ENCODE data around the gene ERI3. TPM values are rescaled to one million over a fixed set of nuclear protein-coding genes. Genes with fewer than 3 reads are reported as not detected.

The ERI3 gene
- polyA plus RNA-seq, 1 donor from 2014 or later: 92.5 TPM

DNA sequence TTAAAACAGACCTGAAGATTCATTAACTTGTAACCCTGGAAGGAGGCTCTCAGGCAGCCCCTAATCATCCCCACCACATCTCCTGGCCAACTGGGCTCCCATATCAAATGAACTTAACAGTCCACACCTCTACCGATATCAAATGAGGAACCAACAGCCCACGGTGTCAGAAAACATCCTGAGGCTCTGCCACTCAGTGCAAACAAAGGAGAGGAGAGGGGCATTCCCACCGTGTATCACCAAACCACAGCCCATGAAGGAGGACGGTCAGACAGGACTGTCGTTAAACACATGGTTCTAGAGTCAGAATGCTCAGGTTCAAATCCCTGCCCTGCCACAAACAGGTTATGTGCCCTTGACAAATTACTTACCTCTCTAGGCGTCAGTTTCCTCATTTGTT is 52.5 kb downstream of the ERI3 start:
- no peaks in the 10 kb centered on the region for H3K9me3 ChIP-seq (ENCODE audit: low read length)

DNA sequence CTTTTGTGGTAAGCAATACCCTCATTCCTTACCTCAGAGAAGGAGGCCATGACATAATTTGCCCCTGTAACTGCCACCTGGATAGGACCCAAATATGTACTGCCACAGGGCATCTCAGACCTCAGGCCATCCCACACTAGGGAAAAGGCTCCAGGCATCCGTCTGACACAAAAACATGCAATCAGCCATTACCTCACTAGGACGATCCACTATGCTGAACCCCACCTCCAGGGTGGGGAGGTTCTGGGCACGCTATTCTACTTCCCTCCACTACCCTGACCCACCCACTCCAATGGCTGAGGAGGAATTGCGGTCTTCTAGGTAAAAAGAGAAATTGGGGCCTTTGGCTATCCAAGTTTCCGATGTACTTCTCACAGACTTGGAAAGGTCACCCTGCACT is 53.6 kb downstream of the ERI3 start:
- Histone ChIP-seq H3K9me3 (ENCODE audit: low read length) (no peaks in the 10 kb centered on the region), H3K36me3 (ENCODE audit: insufficient read depth, low read length) (peaks cover 3% of the 10 kb centered on the region), H2AFZ (ENCODE audit: low read depth, low read length) (no peak overlapping the region), H3K27ac (ENCODE audit: low read length) (no peak overlapping the region), H3K4me3 (ENCODE audit: low read length) (no peak overlapping the region), H4K20me1 (ENCODE audit: insufficient read depth) (no peaks in the 10 kb centered on the region), H3K9ac (ENCODE audit: low read length) (no peak overlapping the region), H3K9me2 (ENCODE audit: insufficient read depth, low read length) (no peaks in the 10 kb centered on the region), H3K79me2 (replicated peaks; ENCODE audit: insufficient read depth, low read length) (no peaks in the 10 kb centered on the region), H3K27me3 (ENCODE audit: insufficient read depth, low read depth, low read length) (no peaks in the 10 kb centered on the region), H3F3A (ENCODE audit: insufficient read depth, low read length, poor library complexity, severe bottlenecking) (no peaks in the 10 kb centered on the region), H3K4me2 (ENCODE audit: low read length) (no peak overlapping the region)
- TF ChIP-seq, protein P1, sequence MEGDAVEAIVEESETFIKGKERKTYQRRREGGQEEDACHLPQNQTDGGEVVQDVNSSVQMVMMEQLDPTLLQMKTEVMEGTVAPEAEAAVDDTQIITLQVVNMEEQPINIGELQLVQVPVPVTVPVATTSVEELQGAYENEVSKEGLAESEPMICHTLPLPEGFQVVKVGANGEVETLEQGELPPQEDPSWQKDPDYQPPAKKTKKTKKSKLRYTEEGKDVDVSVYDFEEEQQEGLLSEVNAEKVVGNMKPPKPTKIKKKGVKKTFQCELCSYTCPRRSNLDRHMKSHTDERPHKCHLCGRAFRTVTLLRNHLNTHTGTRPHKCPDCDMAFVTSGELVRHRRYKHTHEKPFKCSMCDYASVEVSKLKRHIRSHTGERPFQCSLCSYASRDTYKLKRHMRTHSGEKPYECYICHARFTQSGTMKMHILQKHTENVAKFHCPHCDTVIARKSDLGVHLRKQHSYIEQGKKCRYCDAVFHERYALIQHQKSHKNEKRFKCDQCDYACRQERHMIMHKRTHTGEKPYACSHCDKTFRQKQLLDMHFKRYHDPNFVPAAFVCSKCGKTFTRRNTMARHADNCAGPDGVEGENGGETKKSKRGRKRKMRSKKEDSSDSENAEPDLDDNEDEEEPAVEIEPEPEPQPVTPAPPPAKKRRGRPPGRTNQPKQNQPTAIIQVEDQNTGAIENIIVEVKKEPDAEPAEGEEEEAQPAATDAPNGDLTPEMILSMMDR (IDR thresholded peaks at IDR 0.05; ENCODE audit: poor library complexity, severe bottlenecking): no peak
- TF ChIP-seq EZH2 (IDR thresholded peaks at IDR 0.05; ENCODE audit: borderline replicate concordance, insufficient read depth, low read length, poor library complexity, severe bottlenecking) (no peak), MXI1 (conservative IDR thresholded peaks at IDR 0.05; ENCODE audit: poor library complexity, severe bottlenecking) (no peak), EP300 (conservative IDR thresholded peaks at IDR 0.05; ENCODE audit: poor library complexity, severe bottlenecking) (no peak), SMC3 (conservative IDR thresholded peaks at IDR 0.05; ENCODE audit: poor library complexity) (no peak)
- TF ChIP-seq, protein P2, sequence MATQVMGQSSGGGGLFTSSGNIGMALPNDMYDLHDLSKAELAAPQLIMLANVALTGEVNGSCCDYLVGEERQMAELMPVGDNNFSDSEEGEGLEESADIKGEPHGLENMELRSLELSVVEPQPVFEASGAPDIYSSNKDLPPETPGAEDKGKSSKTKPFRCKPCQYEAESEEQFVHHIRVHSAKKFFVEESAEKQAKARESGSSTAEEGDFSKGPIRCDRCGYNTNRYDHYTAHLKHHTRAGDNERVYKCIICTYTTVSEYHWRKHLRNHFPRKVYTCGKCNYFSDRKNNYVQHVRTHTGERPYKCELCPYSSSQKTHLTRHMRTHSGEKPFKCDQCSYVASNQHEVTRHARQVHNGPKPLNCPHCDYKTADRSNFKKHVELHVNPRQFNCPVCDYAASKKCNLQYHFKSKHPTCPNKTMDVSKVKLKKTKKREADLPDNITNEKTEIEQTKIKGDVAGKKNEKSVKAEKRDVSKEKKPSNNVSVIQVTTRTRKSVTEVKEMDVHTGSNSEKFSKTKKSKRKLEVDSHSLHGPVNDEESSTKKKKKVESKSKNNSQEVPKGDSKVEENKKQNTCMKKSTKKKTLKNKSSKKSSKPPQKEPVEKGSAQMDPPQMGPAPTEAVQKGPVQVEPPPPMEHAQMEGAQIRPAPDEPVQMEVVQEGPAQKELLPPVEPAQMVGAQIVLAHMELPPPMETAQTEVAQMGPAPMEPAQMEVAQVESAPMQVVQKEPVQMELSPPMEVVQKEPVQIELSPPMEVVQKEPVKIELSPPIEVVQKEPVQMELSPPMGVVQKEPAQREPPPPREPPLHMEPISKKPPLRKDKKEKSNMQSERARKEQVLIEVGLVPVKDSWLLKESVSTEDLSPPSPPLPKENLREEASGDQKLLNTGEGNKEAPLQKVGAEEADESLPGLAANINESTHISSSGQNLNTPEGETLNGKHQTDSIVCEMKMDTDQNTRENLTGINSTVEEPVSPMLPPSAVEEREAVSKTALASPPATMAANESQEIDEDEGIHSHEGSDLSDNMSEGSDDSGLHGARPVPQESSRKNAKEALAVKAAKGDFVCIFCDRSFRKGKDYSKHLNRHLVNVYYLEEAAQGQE (IDR thresholded peaks at IDR 0.05; ENCODE audit: borderline replicate concordance): no peak

More for the DNA sequence above, 52.5 kb downstream of the ERI3 start:
- H3K79me2 ChIP-seq (replicated peaks; ENCODE audit: insufficient read depth, low read length): no peaks in the 10 kb centered on the region
- TF ChIP-seq, protein P2 (IDR thresholded peaks at IDR 0.05; ENCODE audit: borderline replicate concordance): no peak
- TF ChIP-seq TAF1 (IDR thresholded peaks at IDR 0.05; ENCODE audit: low read depth) (no peak), EZH2 (IDR thresholded peaks at IDR 0.05; ENCODE audit: borderline replicate concordance, insufficient read depth, low read length, poor library complexity, severe bottlenecking) (no peak), POLR2AphosphoS5 (IDR thresholded peaks at IDR 0.05) (no peak), RAD21 (conservative IDR thresholded peaks at IDR 0.05) (no peak), MXI1 (conservative IDR thresholded peaks at IDR 0.05; ENCODE audit: poor library complexity, severe bottlenecking) (no peak), SMC3 (conservative IDR thresholded peaks at IDR 0.05; ENCODE audit: poor library complexity) (no peak), EP300 (conservative IDR thresholded peaks at IDR 0.05; ENCODE audit: poor library complexity, severe bottlenecking) (no peak)
- no peaks in the 10 kb centered on the region for H4K20me1 ChIP-seq (ENCODE audit: insufficient read depth)
- no peaks in the 10 kb centered on the region for H3K9me2 ChIP-seq (ENCODE audit: insufficient read depth, low read length)
- no peak overlapping the region for H3K4me2 ChIP-seq (ENCODE audit: low read length)
- H3K36me3 ChIP-seq (ENCODE audit: insufficient read depth, low read length): peaks cover 8% of the 10 kb centered on the region
- H3K9ac ChIP-seq (ENCODE audit: low read length): no peak overlapping the region
- no peak overlapping the region for H3K27ac ChIP-seq (ENCODE audit: low read length)
- no peak overlapping the region for H3K4me3 ChIP-seq (ENCODE audit: low read length)
- no peaks in the 10 kb centered on the region for H3K27me3 ChIP-seq (ENCODE audit: insufficient read depth, low read depth, low read length)
- H3F3A ChIP-seq (ENCODE audit: insufficient read depth, low read length, poor library complexity, severe bottlenecking): no peaks in the 10 kb centered on the region
- no peak overlapping the region for H2AFZ ChIP-seq (ENCODE audit: low read depth, low read length)
